Neural progenitor cell (in vitro differentiated cells): Measurements from ENCODE around the gene GHRH.

Experiments
- CTCF ChIP-seq: fragments of 200-600 bp; sonication (generic); IDR thresholded peaks from 2 replicates; pipeline ENCODE4 v1.5.1; 2017; ENCODE audit warnings: antibody characterized with exemption, mild to moderate bottlenecking
- EZH2phosphoT487 ChIP-seq: fragments of 200-600 bp; sonication (generic); IDR thresholded peaks from 2 replicates; pipeline ENCODE4 v1.6.1; 2017; ENCODE audit warnings: antibody characterized with exemption

DNA sequence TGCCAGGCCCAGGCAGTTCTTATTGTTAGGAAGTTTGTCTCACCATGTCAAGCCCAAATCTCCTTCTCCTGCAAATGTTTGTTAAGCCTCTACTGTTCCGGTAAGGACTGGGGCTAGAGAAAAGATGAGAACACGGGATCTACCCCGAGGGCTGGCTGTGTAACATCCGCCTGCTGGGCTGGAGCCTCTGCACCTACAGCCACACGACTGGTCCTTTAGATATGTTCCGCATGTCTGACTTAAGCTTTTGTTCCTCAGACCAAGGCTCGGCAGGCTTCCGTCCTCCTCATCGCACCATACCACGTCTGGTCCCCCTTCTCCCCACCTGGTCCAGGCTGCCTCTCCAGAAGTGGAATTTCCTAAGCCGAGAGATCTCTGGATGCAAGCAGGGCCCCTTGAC, 2.6 kb downstream of the GHRH start:
- TF ChIP-seq CTCF (no peak), EZH2phosphoT487 (no peak)
